ENCODE measurements around the gene CDH13. TPM values are rescaled to one million over a fixed set of nuclear protein-coding genes. Genes with fewer than 3 reads are reported as not detected.

The CDH13 gene
- total and polyA plus RNA-seq, 9 of the 15 experiments (the other 6 are each of a cell fraction or from before 2014, with no cell fraction given), result 0.03 TPM; not detected in 8

DNA sequence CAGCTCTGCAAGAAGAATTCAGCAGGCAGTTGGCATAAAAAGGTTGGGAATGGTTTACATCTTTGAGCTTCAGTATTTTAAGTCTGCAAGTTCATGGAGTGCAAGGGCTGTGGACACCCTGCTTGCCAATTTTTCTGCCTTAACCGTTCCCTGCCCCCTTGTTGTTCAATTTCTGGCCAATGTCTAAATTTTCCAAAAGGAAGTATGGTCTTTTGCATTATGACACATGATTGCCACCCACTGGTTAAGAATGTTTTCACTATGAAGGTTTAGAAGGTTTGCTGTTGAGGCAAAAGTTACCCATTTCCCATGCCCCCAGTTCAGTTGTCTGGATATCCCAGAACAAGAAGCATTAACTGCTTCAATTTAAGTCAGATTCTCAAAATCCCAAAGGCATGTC is 441.9 kb downstream of the CDH13 start:
- TF ChIP-seq FOXK1 (CRISPR knock-in tag; IDR thresholded peaks at IDR 0.05; ENCODE audit: borderline replicate concordance) (no peak), ZNF584 (CRISPR knock-in tag; IDR thresholded peaks at IDR 0.05; ENCODE audit: low read depth) (no peak), PTRF (tag; IDR thresholded peaks at IDR 0.05) (no peak)
- TF ChIP-seq, protein P1, sequence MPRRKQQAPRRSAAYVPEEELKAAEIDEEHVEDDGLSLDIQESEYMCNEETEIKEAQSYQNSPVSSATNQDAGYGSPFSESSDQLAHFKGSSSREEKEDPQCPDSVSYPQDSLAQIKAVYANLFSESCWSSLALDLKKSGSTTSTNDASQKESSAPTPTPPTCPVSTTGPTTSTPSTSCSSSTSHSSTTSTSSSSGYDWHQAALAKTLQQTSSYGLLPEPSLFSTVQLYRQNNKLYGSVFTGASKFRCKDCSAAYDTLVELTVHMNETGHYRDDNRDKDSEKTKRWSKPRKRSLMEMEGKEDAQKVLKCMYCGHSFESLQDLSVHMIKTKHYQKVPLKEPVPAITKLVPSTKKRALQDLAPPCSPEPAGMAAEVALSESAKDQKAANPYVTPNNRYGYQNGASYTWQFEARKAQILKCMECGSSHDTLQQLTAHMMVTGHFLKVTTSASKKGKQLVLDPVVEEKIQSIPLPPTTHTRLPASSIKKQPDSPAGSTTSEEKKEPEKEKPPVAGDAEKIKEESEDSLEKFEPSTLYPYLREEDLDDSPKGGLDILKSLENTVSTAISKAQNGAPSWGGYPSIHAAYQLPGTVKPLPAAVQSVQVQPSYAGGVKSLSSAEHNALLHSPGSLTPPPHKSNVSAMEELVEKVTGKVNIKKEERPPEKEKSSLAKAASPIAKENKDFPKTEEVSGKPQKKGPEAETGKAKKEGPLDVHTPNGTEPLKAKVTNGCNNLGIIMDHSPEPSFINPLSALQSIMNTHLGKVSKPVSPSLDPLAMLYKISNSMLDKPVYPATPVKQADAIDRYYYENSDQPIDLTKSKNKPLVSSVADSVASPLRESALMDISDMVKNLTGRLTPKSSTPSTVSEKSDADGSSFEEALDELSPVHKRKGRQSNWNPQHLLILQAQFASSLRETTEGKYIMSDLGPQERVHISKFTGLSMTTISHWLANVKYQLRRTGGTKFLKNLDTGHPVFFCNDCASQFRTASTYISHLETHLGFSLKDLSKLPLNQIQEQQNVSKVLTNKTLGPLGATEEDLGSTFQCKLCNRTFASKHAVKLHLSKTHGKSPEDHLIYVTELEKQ (CRISPR knock-in tag; IDR thresholded peaks at IDR 0.05), result no peak
- CTCF ChIA-PET (ENCODE audit: low intra/inter-chr PET ratio), result no interaction called here
- intact Hi-C loops (cut with micrococcal nuclease), result no loop called here

More for the DNA sequence above, 441.9 kb downstream of the CDH13 start:
- no peak for FAIRE-seq
- ATAC-seq, result no peak
- H4K20me1 ChIP-seq (replicated peaks; ENCODE audit: control insufficient read depth, insufficient read depth, low read length), result no peaks in the 10 kb centered on the region
- POLR2A ChIA-PET, result no interaction called here
- H3K4me2 ChIP-seq (ENCODE audit: insufficient read depth, low read length), result no peak overlapping the region
- no peaks in the 10 kb centered on the region for H3K79me2 ChIP-seq (ENCODE audit: control insufficient read depth, insufficient read depth, low read length)
- no peaks in the 10 kb centered on the region for H3K27me3 ChIP-seq (ENCODE audit: control insufficient read depth in 2 of 2, insufficient read depth in 2 of 2, low read length in 2 of 2)
- 8% methylated on average over 1 of the region's 1 CpG for WGBS (ENCODE audit: insufficient coverage, low coverage, missing lambda C conversion rate)
- DNase-seq (ENCODE audit: extremely low read depth in 1 of 4, low spot score in 3 of 4), result no peak
- H2AFZ ChIP-seq (ENCODE audit: low read depth, low read length), result no peak overlapping the region
- no peaks in the 10 kb centered on the region for H3K36me3 ChIP-seq (ENCODE audit: control insufficient read depth, insufficient read depth, low read length)
- no peaks in the 10 kb centered on the region for H3K4me1 ChIP-seq (replicated peaks in 1 of 2; ENCODE audit: control insufficient read depth in 2 of 2, insufficient read depth in 2 of 2, low read length in 2 of 2)
- no peaks in the 10 kb centered on the region; the same call in 1 of the 2 replicates for H3K9me3 ChIP-seq (replicated peaks; ENCODE audit: control insufficient read depth, insufficient read depth, low read depth, low read length)
- no peak overlapping the region for H3K27ac ChIP-seq (ENCODE audit: extremely low read depth, low read depth, low read length)
- in situ Hi-C loops (cut with MboI), result no loop called here
- H3K9ac ChIP-seq (ENCODE audit: insufficient read depth in 1 of 2, low read depth in 2 of 2, low read length in 2 of 2), result no peak overlapping the region
- no peak overlapping the region for H3K4me3 ChIP-seq
- no peaks in the 10 kb centered on the region for H3K9me1 ChIP-seq (ENCODE audit: control insufficient read depth, insufficient read depth, low read length)
- BruUV-seq (replicated peaks), result no TSS peak

Data from K562 (cell line).